AG09319 (cell line): ENCODE measurements around the gene RYR2.

Experiments
- DNase-seq: peaks from one replicate; pipeline ENCODE4 v3.0.0-alpha.2; 2010; ENCODE audit warnings: low read depth; ENCODE audit errors: extremely low read depth
- CTCF ChIP-seq: IDR thresholded peaks from 2 replicates; pipeline ENCODE4 v1.5.1; 2011; ENCODE audit warnings: low read depth, mild to moderate bottlenecking, inconsistent platforms, low read length, moderate library complexity

Gene RYR2

GRCh38 chr1:237565236-237565635 is 523.3 kb downstream of the RYR2 start:
- DNase-seq: no peak
- no peak for TF ChIP-seq CTCF

- no peak for DNase-seq
- TF ChIP-seq CTCF: no peak
These were observed 524.6 kb downstream of the RYR2 start for GRCh38 chr1:237566581-237566980.

- TF ChIP-seq CTCF: no peak
- DNase-seq: no peak
These were observed 527.0 kb downstream of the RYR2 start for GRCh38 chr1:237568955-237569354.

GRCh38 chr1:237570530-237570929 is 528.5 kb downstream of the RYR2 start:
- no peak for TF ChIP-seq CTCF
- no peak for DNase-seq

- TF ChIP-seq CTCF: no peak
- DNase-seq: no peak
These were observed 532.6 kb downstream of the RYR2 start for GRCh38 chr1:237574536-237574935.

GRCh38 chr1:237578540-237578939 is 536.6 kb downstream of the RYR2 start:
- no peak for DNase-seq
- TF ChIP-seq CTCF: no peak

GRCh38 chr1:237580726-237581125 is 538.7 kb downstream of the RYR2 start:
- TF ChIP-seq CTCF: no peak
- no peak for DNase-seq
